Measurements from ENCODE around the gene ZW10.
A peak's percentile ranks its signal among the peaks of the same experiment; 100 is the strongest.

The ZW10 gene

GRCh38 chr11:113782134-113782533 lies 8.6 kb upstream of the ZW10 start:
- no peak overlapping the region for H3K27ac ChIP-seq (replicated peaks; ENCODE audit: low read length)
- no CpG with 5 or more reads among the region's 1 CpG for WGBS, 2 donors (ENCODE audit: extremely low coverage in 2 of 2, insufficient read length in 2 of 2, insufficient replicate concordance in 1 of 2)
- no peak overlapping the region for H2BK5ac ChIP-seq (ENCODE audit: low read length)
- H4K8ac ChIP-seq (ENCODE audit: low read depth, low read length), result no peak overlapping the region
- H2BK120ac ChIP-seq (ENCODE audit: low read depth, low read length), result no peak overlapping the region
- no peak overlapping the region for H4K91ac ChIP-seq (ENCODE audit: low read depth, low read length, poor library complexity)
- H3K36me3 ChIP-seq (replicated peaks in 1 of 2; ENCODE audit: control insufficient read depth in 2 of 2, insufficient read depth in 2 of 2, low read length in 2 of 2), result no peaks in the 10 kb centered on the region
- H3K4me3 ChIP-seq (ENCODE audit: low read length in 2 of 2), result no peak overlapping the region
- H3K4ac ChIP-seq (ENCODE audit: low read length), result no peak overlapping the region
- no peak overlapping the region for H2AK5ac ChIP-seq (ENCODE audit: low read depth, low read length)
- peaks cover 0 to 4% of the 10 kb centered on the region in 2 donors for H3K4me1 ChIP-seq (ENCODE audit: control insufficient read depth in 2 of 2, insufficient read depth in 1 of 2, low read depth in 1 of 2, low read length in 2 of 2)
- no peak overlapping the region for H3K23ac ChIP-seq (ENCODE audit: low read depth, low read length, poor library complexity)
- no peaks in the 10 kb centered on the region for H3K9me3 ChIP-seq (replicated peaks in 1 of 2; ENCODE audit: control insufficient read depth in 2 of 2, insufficient read depth in 1 of 2, low read depth in 1 of 2, low read length in 2 of 2)
- H3K18ac ChIP-seq (ENCODE audit: low read length), result no peak overlapping the region
- no peak overlapping the region for H2BK12ac ChIP-seq (ENCODE audit: low read length)
- no peak overlapping the region for H3K4me2 ChIP-seq (ENCODE audit: insufficient read depth, low read length, poor library complexity, severe bottlenecking)
- no peak overlapping the region for H3K9ac ChIP-seq (ENCODE audit: low read depth, low read length, poor library complexity)
- H2AFZ ChIP-seq (ENCODE audit: low read length), result no peak overlapping the region
- H2BK15ac ChIP-seq (ENCODE audit: low read length), result no peak overlapping the region
- H3K79me1 ChIP-seq (ENCODE audit: low read depth, low read length), result no peaks in the 10 kb centered on the region
- H3K27me3 ChIP-seq (ENCODE audit: control insufficient read depth in 3 of 3, insufficient read depth in 3 of 3, low read depth in 1 of 3, low read length in 3 of 3), result peaks cover 0 to 15% (median 0%) of the 10 kb centered on the region in 3 experiments
- H3K14ac ChIP-seq (ENCODE audit: low read length), result no peak overlapping the region
- DNase-seq (ENCODE audit: low spot score), result no peak

DNA sequence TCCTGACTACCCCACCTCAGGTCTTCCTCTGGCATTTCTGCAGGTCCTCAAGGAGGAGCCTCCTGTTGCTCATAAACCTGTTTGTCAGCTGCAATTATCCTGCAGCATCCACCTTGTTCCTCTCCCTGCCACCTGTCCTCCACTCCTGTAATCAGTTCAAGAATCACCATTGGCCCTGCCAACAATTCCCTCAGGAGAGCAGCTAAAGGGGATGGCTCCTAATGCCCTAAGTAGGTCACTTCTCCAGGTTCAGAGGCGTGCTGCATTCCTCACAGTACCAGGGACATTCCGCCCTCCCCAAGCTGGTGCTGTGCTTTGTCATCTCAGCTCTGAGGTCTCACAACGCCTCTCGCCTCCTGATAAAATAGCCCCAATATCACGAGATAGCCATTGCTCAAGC lies 8.2 kb upstream of the ZW10 start:
- no peak overlapping the region for H2BK15ac ChIP-seq (ENCODE audit: low read length)
- no peak overlapping the region for H3K9ac ChIP-seq (ENCODE audit: low read depth, low read length, poor library complexity)
- H4K8ac ChIP-seq (ENCODE audit: low read depth, low read length), result no peak overlapping the region
- peaks cover 0 to 15% (median 0%) of the 10 kb centered on the region in 3 experiments for H3K27me3 ChIP-seq (ENCODE audit: control insufficient read depth in 3 of 3, insufficient read depth in 3 of 3, low read depth in 1 of 3, low read length in 3 of 3)
- H3K14ac ChIP-seq (ENCODE audit: low read length), result no peak overlapping the region
- H3K4me2 ChIP-seq (ENCODE audit: insufficient read depth, low read length, poor library complexity, severe bottlenecking), result no peak overlapping the region
- H3K23ac ChIP-seq (ENCODE audit: low read depth, low read length, poor library complexity), result no peak overlapping the region
- no peak overlapping the region for H2BK12ac ChIP-seq (ENCODE audit: low read length)
- H2BK120ac ChIP-seq (ENCODE audit: low read depth, low read length), result no peak overlapping the region
- no peak overlapping the region for H2AFZ ChIP-seq (ENCODE audit: low read length)
- H2AK5ac ChIP-seq (ENCODE audit: low read depth, low read length), result no peak overlapping the region
- H4K91ac ChIP-seq (ENCODE audit: low read depth, low read length, poor library complexity), result no peak overlapping the region
- H2BK5ac ChIP-seq (ENCODE audit: low read length), result no peak overlapping the region
- H3K18ac ChIP-seq (ENCODE audit: low read length), result no peak overlapping the region
- WGBS, 2 donors (ENCODE audit: extremely low coverage in 2 of 2, insufficient read length in 2 of 2, insufficient replicate concordance in 1 of 2), result no CpG with 5 or more reads among the region's 5 CpGs
- H3K4ac ChIP-seq (ENCODE audit: low read length), result no peak overlapping the region
- H3K4me3 ChIP-seq (ENCODE audit: low read length in 2 of 2), result no peak overlapping the region
- no peak overlapping the region for H3K27ac ChIP-seq (replicated peaks; ENCODE audit: low read length)
- no peaks in the 10 kb centered on the region for H3K79me1 ChIP-seq (ENCODE audit: low read depth, low read length)
- H3K4me1 ChIP-seq (ENCODE audit: control insufficient read depth in 2 of 2, insufficient read depth in 1 of 2, low read depth in 1 of 2, low read length in 2 of 2), result peaks cover 0 to 4% of the 10 kb centered on the region in 2 donors
- H3K9me3 ChIP-seq (replicated peaks in 1 of 2; ENCODE audit: control insufficient read depth in 2 of 2, insufficient read depth in 1 of 2, low read depth in 1 of 2, low read length in 2 of 2), result no peaks in the 10 kb centered on the region
- H3K36me3 ChIP-seq (replicated peaks in 1 of 2; ENCODE audit: control insufficient read depth in 2 of 2, insufficient read depth in 2 of 2, low read length in 2 of 2), result no peaks in the 10 kb centered on the region
- DNase-seq (ENCODE audit: low spot score), result no peak

- Histone ChIP-seq H2BK120ac (ENCODE audit: low read depth, low read length) (no peak within 1 kb of the TSS), H3K4me3 (ENCODE audit: low read length in 2 of 2) (no peak within 1 kb of the TSS), H3K18ac (ENCODE audit: low read length) (no peak within 1 kb of the TSS), H3K9ac (ENCODE audit: low read depth, low read length, poor library complexity) (no peak within 1 kb of the TSS), H3K27ac (replicated peaks; ENCODE audit: low read length) (no peak within 1 kb of the TSS), H2BK12ac (ENCODE audit: low read length) (no peak within 1 kb of the TSS), H3K4me1 (ENCODE audit: control insufficient read depth in 2 of 2, insufficient read depth in 1 of 2, low read depth in 1 of 2, low read length in 2 of 2) (peaks cover 0 to 4% of the 10 kb centered on the region in 2 donors), H3K79me1 (ENCODE audit: low read depth, low read length) (no peaks in the 10 kb centered on the region), H3K27me3 (ENCODE audit: control insufficient read depth in 3 of 3, insufficient read depth in 3 of 3, low read depth in 1 of 3, low read length in 3 of 3) (peaks cover 0 to 21% (median 0%) of the 10 kb centered on the region in 3 experiments), H2BK15ac (ENCODE audit: low read length) (no peak within 1 kb of the TSS), H2BK5ac (ENCODE audit: low read length) (no peak within 1 kb of the TSS), H3K14ac (ENCODE audit: low read length) (no peak within 1 kb of the TSS), H3K9me3 (replicated peaks in 1 of 2; ENCODE audit: control insufficient read depth in 2 of 2, insufficient read depth in 1 of 2, low read depth in 1 of 2, low read length in 2 of 2) (no peaks in the 10 kb centered on the region), H3K4me2 (ENCODE audit: insufficient read depth, low read length, poor library complexity, severe bottlenecking) (no peak within 1 kb of the TSS), H2AFZ (ENCODE audit: low read length) (no peak within 1 kb of the TSS), H4K91ac (ENCODE audit: low read depth, low read length, poor library complexity) (no peak within 1 kb of the TSS), H3K4ac (ENCODE audit: low read length) (no peak within 1 kb of the TSS), H2AK5ac (ENCODE audit: low read depth, low read length) (no peak within 1 kb of the TSS), H4K8ac (ENCODE audit: low read depth, low read length) (no peak within 1 kb of the TSS), H3K36me3 (replicated peaks in 1 of 2; ENCODE audit: control insufficient read depth in 2 of 2, insufficient read depth in 2 of 2, low read length in 2 of 2) (no peaks in the 10 kb centered on the region), H3K23ac (ENCODE audit: low read depth, low read length, poor library complexity) (no peak within 1 kb of the TSS)
- no peak for DNase-seq (ENCODE audit: low spot score)
- no CpG with 5 or more reads among the region's 4 CpGs for WGBS, 2 donors (ENCODE audit: extremely low coverage in 2 of 2, insufficient read length in 2 of 2, insufficient replicate concordance in 1 of 2)
Measured at GRCh38 chr11:113779496-113779895, 6.0 kb upstream of the ZW10 start, which contains the start of gene CLDN25. TSS of gene CLDN25 (plus strand) at chr11:113779796. CDS start at chr11:113779796, 0 bp downstream.

DNA sequence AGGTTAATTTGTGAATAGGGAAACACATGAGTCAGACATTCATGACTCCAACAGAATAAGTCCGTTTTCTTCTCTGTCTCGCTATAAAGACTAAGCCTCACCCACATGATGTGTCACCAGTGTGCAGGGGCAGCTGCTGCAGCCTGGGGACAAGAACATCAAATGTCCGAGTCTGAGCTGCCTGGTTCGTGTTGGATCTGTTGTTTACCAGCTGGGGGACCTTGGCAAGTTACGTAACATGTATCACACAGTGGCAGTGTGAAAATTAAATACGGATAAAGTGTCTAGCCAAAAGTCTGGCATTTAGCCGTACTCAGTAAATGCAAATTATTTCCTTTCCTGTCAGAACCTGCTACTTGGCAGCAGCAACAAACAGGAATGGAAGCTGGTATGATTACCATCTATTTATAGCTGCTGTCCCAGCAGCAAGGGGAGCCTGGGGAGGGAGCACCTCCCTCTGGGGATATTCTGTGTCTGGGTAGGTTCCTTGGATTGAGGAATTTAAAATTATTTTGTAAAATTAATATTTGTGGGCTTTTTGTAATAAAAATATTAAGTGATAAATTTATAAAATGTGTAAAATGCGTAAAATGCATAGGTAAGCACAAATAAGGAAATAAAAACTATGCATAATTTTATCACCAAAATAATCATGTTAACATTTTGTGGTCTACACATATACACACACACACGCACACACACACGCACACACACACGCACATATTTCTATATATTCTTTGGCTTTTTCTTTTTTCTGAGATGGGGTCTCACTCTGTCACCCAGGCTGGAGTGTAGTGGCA lies 4.8 kb upstream of the ZW10 start:
- no peak overlapping the region for H2BK15ac ChIP-seq (ENCODE audit: low read length)
- H2BK12ac ChIP-seq (ENCODE audit: low read length), result no peak overlapping the region
- H3K4ac ChIP-seq (ENCODE audit: low read length), result no peak overlapping the region
- no peak overlapping the region for H3K18ac ChIP-seq (ENCODE audit: low read length)
- H4K8ac ChIP-seq (ENCODE audit: low read depth, low read length), result no peak overlapping the region
- H2AFZ ChIP-seq (ENCODE audit: low read length), result peak overlapping the region; percentile 81
- no peak overlapping the region for H3K4me3 ChIP-seq (ENCODE audit: low read length in 2 of 2)
- no peak overlapping the region for H3K4me2 ChIP-seq (ENCODE audit: insufficient read depth, low read length, poor library complexity, severe bottlenecking)
- H3K14ac ChIP-seq (ENCODE audit: low read length), result no peak overlapping the region
- H2BK120ac ChIP-seq (ENCODE audit: low read depth, low read length), result no peak overlapping the region
- no peak overlapping the region for H3K23ac ChIP-seq (ENCODE audit: low read depth, low read length, poor library complexity)
- no peak for DNase-seq (ENCODE audit: low spot score)
- peaks cover 0 to 17% (median 0%) of the 10 kb centered on the region in 3 experiments for H3K27me3 ChIP-seq (ENCODE audit: control insufficient read depth in 3 of 3, insufficient read depth in 3 of 3, low read depth in 1 of 3, low read length in 3 of 3)
- no peaks in the 10 kb centered on the region for H3K9me3 ChIP-seq (replicated peaks in 1 of 2; ENCODE audit: control insufficient read depth in 2 of 2, insufficient read depth in 1 of 2, low read depth in 1 of 2, low read length in 2 of 2)
- no peaks in the 10 kb centered on the region for H3K36me3 ChIP-seq (replicated peaks in 1 of 2; ENCODE audit: control insufficient read depth in 2 of 2, insufficient read depth in 2 of 2, low read length in 2 of 2)
- no peak overlapping the region for H2BK5ac ChIP-seq (ENCODE audit: low read length)
- H3K9ac ChIP-seq (ENCODE audit: low read depth, low read length, poor library complexity), result no peak overlapping the region
- no peak overlapping the region for H2AK5ac ChIP-seq (ENCODE audit: low read depth, low read length)
- no peak overlapping the region for H4K91ac ChIP-seq (ENCODE audit: low read depth, low read length, poor library complexity)
- H3K79me1 ChIP-seq (ENCODE audit: low read depth, low read length), result peaks cover 1% of the 10 kb centered on the region
- peaks cover 0 to 4% of the 10 kb centered on the region in 2 donors for H3K4me1 ChIP-seq (ENCODE audit: control insufficient read depth in 2 of 2, insufficient read depth in 1 of 2, low read depth in 1 of 2, low read length in 2 of 2)
- H3K27ac ChIP-seq (replicated peaks; ENCODE audit: low read length), result no peak overlapping the region
- 100% methylated on average over 1 of the region's 11 CpGs; no CpG with 5 or more reads in 1 of the 2 donors for WGBS, 2 donors (ENCODE audit: extremely low coverage in 2 of 2, insufficient read length in 2 of 2, insufficient replicate concordance in 1 of 2)

Data from neuronal stem cell (in vitro differentiated cells).